A549 (cell line): ENCODE results near the gene LRGUK.

Experiments
- CBX8 ChIP-seq: fragments of 200-600 bp; sonication (generic); IDR thresholded peaks from 2 replicates; pipeline ENCODE4 v1.6.1; 2016
- RFX5 ChIP-seq: fragments of 450-650 bp; IDR thresholded peaks from 2 replicates; pipeline ENCODE4 v1.7.1; 2014; ENCODE audit warnings: antibody characterized with exemption, mild to moderate bottlenecking, moderate library complexity

DNA sequence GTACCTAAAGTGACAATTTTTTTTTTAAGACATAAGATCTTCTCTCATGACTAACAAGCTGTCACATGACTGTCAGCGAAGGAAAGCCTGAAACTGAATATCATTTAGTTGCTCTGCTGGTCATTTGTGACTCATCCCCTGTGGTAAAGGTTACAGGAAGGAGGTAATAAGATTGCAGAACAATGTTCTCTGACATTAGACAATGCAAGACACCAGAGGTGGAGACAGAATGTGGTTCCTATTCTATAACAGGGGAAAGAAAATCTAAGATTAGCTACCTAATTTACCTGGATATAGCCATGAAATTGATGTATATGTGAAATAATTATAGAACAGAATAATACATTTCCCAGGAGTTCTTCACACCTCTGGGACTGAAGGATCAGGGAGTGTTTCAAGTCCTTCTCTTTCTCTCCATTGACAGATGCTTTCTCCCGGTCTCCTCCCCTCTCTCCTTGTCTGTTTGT is 47.7 kb downstream of the LRGUK start:
- TF ChIP-seq RFX5 (no peak), CBX8 (no peak)
